ENCODE measurements around the gene PNRC1.
"Not testable (repeated sequence)": the region's sequence is repeated elsewhere in the genome, so short reads cannot be mapped to it uniquely, and the experiment has no call there.

The PNRC1 gene

DNA sequence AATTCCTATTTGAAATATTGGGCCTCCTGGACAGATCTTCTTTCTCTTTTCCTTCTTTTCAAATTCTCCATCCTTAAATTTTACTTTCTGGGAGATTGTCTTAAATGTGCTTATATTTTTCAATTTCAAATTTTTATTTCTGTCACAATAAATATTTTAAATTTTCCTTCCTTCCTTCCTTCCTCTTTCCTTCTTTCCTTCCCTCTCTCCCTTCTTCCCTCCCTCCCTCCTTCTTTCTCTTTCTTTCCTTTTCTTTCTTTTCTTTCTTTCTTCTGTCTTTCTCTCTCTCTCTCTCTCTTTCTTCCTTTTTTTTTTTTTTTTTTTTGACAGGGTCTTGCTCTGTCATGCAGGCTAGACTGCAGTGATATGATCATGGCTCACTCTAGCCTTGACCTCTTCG, 16.7 kb upstream of the PNRC1 start:
- no peak for DNase-seq

DNA sequence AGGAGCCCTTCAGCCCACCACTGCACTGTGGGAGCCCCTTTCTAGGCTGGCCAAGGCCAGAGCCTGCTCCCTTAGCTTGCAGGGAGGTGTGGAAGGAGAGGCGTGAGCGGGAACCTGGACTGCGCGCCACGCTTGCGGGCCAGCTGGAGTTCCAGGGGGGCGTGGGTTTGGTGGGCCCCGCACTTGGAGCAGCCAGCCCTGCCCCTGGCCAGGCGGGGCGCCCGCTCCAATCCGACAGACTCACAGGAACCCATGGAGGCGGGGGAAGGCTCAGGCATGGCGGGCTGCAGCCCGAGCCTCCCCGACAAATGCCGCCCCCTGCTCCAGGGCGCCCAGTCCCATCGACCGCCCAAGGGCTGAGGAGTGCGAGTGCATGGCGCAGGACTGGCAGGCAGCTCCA, 15.6 kb upstream of the PNRC1 start:
- not testable (repeated sequence) for DNase-seq

DNA sequence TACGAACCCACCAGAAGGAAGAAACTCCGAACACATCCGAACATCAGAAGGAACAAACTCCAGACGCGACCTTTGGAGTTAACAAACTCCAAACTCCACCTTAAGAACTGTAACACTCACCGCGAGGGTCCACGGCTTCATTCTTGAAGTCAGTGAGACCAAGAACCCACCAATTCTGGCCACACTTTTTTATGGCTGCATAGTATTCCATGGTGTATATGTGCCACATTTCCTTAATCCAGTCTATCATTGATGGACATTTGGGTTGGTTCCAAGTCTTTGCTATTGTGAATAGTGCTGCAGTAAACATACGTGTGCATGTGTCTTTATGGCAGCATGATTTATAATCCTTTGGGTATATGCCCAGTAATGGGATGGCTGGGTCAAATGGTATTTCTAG, 14.4 kb upstream of the PNRC1 start:
- DNase-seq = not testable (repeated sequence)

DNA sequence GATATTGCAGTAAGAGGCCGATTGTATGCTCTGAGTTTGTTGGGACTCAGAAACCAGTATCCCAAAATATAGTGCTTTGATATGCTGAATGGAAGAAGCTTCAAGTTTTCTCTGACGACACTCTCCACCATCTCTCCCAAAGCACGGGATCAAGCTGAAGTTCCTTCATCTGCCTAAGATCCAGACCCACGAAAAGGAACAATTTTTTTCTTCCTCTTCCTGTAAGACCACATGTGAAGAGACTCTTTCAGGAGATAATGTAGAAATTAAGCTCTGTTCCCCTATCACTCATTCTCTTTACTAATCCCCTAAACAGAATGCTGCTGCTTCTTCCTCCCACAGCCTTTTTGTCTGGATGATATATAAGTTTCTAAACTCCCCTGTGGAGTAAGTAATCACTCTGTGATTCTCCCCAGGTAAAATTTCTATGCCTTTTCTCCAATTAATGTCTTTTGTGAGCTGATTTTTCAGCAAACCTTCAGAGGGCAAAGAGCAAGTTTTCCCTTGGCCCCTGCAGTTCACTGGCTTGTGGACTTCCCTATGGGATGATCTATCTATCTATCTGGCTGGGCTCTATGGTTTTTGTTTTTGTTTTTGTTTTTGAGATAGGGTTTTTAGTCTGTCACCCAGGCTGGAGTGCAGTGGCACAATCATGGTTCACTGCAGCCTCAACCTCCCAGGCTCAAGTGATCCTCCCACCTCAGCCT, 13.5 kb upstream of the PNRC1 start:
- no peak for DNase-seq

DNA sequence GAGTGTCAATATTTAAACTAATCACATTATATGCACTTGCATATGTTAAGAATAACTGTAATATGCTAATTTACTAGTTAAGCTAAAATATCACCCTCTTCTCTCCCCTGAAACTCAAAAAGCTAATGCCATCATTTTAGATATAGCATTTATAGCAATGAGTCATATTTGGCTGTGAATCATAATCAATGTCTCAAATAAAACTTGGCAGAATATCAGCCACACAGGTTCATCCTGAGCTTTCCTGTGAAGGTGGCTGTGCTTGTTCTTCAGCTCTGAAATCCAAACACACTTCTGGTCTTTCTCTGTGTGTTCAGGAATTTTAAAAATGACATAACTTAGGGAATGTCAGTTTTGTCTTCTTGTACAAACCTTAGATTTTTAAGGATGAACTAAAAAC, 12.8 kb upstream of the PNRC1 start:
- DNase-seq = no peak

DNA sequence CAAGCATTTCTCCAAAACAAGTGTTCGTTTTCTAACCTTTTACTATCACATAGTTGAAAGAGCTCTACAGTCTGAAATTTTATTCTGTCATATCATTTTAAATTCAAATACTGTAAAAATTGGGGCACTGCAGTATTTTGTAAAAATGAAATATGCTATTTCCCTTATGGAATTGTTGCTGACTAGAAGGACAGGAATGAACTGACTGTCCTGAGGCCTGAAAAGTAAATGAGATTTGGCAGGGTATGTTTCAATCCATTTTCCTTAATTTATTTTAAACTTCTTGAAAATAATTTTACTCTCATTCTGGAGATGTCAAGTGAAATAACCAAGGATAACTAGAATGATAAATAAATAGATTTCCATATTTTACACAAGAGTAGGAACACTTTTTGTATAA, 11.9 kb upstream of the PNRC1 start:
- no peak for DNase-seq

DNA sequence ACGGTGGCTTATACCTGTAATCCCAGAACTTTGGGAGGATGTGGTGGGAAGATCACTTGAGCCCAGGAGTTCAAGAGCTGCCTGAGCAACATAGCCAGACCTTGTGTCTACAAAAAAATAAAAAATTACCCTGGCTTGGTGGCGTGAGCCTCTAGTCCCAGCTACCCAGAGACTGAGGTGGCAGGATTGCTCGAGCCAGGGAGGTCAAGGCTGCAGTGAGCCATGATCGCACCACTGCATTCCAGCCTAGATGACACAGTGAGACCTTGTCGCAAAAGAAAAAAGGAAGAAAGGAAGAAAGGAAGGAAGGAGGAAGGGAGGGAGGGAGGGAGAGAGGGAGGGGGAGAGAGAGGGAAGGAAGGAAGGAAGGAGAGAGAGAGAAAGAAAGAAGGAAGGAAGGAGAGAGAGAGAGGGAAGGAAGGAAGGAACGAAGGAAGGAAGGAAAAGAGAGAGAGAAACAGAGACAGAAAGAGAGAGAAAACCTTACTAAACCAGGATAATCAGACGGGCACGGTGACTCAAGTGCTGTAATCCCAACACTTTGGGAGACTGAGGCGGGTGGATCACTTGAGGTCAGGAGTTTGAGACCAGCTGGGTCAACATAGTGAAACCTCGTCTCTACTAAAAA, 10.9 kb upstream of the PNRC1 start:
- DNase-seq = no peak

DNA sequence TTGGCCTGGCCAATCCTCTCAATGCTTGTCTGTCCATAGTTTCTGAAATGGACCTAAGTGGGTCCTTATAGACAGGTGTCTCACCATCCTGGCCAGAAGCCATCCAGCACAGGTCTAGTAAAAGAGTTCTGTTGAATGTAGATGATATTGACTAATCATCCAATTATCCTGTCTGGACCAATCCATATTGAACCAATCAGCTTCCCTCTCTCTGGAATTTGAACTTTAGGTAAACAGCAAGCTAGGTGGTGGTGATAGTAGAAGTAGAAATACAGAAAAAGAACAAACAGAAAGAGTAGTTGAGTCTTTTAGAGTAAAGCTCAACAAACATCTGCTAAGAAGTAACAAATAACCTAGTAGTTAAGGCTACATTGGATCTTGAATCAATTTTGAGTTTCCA, 9.5 kb upstream of the PNRC1 start:
- DNase-seq = peak; percentile 19

DNA sequence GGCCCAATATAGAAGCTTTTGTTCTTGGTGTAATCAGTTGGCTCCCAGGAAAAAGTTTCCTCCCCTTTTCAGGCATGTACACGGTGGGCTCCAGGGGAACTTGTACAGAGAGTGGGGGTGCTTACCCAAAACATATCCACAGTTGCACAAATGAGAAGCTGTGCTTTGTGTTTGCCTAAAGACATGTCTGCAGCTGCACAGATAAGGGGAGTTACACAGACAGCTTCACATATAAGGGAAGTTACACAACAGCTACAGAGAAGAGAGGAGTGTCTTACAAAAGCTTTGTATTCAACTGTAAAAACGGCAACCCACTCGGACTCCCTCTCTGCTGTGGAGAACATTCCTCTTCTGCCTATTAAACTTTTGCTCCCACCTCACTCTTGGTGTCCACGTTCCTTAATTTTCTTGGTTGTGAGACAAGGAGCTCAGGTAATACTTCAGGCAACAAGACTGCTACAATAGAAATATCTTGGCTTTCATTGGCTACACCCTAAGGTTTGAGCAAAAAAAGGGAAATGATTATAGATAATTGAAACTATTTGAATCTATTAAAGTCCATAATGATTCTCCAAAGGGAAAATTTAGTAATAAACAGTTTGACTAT, 7.4 kb upstream of the PNRC1 start:
- DNase-seq = no peak

DNA sequence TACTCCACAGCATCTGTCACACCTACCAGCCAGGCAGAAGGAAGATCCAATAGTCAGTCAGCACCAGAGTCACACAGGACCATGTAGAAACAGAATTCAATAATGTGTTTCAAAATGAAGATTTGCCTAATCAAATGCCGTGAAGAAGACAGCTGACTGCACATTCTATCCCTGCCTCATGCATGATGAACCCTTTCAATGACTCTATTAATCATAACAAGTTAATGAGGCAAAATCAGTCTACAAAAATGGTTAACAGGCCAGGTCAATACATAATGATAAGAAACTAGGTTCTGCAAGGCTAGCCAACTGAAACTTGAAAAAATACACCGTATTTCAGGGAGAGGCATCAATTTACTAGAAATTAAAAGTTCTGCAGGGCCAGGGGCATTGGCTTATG, 6.7 kb upstream of the PNRC1 start:
- no peak for DNase-seq

DNA sequence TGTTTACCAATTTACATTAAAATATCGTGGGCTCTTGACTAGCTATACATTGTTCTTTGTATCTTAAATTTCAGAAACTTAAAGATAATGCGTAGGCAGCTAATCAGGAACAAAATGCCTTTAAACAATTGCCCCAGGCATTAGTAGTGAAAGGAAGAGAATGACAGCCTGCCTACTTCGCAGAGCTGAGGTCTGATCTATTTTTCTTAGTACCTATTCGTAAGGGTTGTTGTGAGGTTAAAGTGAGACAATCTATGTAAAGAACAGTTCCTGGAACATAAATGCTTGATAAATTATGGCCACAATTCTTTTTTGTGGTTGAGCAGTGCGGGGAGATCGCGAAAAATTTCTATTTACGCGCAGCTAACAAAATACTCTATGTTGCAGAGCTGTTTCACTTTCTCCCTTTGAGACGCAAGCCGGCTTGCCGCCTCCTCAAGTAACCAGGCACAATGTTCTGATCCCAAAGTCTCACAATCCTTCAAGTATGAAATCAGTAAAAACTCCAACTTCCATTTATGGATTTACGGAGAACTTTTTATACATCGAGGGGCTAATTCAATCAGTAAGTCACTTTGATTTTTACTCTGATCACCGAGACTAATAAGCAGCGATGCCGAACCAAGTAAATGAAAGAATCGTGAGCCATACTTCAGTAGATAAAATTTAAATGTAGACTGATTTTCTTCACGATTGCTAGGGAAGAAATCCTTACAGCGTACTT, 878 bp upstream of the PNRC1 start:
- no peak for DNase-seq

DNA sequence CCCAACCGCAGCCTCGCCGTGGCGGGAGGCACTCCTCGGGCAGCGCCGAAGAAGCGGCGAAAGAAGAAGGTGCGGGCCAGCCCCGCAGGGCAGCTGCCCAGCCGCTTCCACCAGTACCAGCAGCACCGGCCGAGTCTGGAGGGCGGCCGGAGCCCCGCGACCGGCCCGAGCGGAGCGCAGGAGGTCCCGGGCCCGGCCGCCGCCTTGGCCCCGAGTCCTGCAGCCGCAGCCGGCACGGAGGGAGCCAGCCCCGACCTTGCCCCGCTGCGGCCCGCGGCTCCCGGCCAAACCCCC, 525 bp downstream of the PNRC1 start:
- DNase-seq = no peak

DNA sequence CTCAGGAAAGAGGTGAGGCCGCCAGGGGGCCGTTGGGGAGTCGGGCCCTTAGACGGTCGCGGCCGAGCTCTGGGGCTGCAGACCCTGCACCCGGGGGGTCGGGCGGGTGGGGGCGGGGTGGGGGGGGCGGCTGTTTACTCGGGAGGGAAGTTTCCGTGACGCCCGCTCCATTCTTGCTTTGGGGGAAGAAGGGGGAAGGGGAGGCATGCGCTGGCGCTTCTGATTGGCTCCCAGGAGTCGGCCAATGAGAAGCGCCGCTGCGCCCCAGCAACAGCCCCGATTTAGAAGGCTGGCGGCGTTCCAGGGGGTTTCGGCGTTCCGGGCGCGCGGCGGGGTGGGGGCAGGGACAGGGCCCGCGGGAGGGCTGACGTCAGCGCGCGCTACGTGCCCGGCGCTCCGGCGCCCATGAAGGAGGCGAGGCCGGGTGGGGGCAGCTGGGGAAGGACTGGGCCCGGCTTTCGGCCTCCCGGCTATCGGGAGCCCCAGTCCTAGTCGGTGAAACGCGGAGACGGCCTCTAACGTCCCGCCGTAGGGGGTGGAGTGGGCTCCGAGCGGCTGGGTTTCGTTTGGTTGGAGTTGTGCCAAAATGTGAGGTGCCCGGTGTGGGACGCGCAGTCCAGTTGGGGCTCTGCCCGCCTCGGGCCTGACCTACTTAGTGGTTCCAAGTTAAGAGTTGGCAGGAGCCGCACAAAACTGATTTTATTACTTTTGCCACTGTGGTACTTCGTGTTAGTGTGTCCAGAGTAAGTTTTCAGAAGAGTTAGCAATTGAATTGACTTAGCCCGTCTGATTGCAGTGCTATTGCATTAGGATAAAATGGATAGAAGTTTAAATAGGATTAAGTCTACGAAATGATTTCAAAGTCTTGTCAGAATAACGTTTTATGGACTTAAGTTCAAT, 1.1 kb downstream of the PNRC1 start:
- DNase-seq = peak; percentile 95

DNA sequence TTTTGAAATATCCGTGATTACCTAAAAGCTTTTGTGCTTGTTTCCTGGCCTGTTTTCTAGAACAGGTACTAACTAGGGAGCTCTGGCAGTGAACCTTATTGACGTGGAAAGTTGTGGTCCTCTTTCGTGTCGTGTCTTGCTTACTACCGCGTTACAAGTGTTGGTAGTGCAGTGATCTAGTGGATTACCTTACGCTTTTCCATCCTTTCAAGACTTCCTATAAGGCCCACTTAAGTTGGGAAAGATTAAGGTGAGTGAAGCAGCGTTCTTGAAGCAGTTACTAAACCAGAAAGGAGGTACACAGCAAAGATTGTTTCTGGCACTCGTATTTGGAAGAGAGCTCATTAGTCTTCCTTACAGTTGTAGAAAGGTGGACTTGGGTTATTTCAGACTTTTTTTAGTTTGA, 1.9 kb downstream of the PNRC1 start:
- no peak for DNase-seq

DNA sequence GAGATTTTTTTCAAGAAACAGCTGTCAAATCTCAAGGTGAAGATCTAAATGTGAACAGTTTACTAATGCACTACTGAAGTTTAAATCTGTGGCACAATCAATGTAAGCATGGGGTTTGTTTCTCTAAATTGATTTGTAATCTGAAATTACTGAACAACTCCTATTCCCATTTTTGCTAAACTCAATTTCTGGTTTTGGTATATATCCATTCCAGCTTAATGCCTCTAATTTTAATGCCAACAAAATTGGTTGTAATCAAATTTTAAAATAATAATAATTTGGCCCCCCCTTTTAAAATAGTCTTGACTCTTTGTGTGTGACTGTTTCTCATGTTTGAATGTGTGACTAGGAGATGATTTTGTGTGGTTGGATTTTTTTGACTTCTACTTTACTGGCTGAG, 4.0 kb downstream of the PNRC1 start:
- no peak for DNase-seq

DNA sequence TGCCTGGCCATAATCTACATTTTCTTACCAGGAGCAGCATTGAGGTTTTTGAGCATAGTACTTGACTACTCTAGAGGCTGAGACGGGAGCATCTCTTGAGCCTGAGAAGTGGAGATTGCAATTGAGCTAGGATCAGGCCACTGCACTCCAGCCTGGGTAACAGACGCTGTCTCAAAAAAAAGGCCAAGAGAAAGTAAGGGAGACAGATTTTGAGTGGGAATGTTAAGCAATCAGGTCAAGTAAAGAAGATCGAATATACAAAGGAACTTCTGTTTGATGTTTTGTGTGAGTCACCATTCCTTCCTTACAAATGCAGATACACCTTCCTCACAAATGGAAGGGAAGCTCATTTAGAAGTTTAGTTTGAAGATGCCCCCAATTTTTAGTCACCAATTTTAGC, 4.4 kb downstream of the PNRC1 start:
- DNase-seq = no peak

DNA sequence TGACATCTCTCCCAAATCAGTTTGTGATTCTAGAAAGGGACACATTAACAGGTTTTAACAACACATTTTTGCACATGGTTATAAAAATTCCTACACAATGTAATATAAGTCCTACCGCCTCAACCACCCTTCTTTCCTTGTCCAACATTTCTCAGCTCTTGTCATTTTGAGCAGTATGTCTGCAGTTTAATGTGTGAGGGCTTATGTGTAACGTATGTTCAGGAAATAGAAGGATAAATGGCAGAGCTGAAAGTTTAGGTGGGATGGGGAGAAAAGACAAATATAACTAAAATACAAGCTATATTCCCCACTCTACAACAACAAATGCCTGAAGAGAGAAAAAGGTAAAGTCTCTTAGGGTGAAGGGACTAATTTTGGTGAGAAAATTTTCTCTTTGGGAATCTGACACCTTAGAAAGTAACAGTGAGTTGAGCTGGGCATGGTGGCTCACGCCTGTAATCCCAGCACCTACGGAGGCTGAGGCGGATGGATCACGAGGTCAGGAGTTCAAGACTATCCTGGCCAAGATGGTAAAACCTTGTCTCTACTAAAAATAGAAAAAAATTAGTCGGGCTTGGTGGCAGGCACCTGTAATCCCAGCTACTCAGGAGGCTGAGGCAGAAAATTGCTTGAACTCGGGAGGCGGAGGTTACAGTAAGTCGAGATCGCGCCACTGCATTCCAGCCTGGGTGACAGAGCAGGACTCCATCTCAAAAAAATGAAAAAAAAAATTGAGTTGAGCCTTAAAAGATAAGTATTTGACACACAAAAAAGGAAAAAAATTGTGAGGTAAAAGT, 5.1 kb downstream of the PNRC1 start:
- no peak for DNase-seq

DNA sequence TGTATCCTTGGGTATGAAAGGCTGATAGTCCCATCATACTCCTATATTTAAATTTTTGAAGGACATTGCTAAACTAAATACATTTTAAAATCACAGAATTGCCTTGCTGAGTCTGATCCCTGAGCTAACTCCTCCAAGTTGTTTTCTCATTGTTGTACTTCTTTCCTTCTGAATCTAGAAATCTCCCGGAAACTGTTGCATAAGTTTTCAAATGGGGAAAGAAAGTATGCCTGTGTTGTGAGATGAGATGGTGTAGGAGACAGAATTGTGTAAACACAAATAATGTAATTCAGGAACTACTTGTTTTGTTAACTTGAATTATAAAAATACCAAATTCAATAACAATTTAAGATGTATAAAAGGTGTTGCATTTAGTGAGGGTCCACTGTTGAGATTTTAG, 7.3 kb downstream of the PNRC1 start:
- no peak for DNase-seq

DNA sequence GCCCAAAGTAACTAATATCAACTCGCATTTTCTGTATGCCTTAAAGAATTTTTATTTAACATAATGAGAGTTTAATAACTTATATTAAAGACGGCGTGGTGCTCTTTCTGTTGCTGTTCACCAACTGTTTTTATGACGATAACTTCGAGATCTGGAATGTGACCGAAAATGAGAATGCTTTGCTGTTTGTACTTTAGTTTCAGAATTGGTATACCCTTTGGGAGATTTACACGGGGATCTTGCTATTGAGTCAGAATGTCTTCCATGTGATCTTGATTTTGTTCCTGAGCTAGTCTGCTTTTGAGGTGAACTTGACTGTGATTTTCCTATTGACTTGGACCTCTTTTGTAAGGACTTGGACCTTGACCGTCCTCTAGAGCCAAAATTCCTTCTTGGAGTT, 17.9 kb downstream of the PNRC1 start:
- no peak for DNase-seq

DNA sequence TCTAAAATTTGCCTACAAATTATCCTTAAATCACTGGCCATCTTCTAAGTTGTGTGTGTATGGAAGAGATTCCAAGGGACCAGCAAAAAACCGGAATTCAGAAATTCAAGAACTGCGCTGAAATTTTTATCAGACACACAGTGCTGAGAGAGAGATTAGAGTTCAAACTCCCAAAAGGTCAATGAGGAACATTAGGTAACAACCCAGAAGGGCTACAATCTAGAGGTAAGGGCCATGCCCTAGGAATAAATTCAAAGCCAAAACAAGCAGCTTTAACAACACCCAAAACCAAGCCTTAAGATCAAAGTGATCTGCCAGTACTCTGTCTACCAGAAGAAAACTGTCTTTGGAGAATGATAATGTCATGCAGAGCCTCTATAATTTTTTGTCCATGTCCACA, 19.6 kb downstream of the PNRC1 start:
- no peak for DNase-seq

DNA sequence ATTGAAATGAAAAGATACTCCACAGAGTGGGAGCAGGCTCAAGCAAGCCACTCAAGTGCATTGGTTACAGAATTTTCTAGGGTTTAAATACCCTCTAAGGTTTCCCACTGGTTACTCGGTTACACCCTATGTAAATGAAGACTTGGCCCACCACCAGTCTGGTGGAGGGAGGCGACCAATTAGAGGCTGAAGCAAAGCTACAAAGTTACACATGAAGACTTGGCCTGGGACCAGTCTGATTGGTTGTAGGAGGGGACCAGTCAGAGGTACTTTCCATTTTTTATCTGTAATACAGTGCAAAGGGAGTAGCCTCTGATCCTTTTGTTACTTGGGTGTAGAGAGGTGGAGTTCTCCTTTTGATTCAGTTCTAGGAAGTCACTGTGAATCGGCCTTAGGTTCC, 29.7 kb downstream of the PNRC1 start:
- DNase-seq = no peak

DNA sequence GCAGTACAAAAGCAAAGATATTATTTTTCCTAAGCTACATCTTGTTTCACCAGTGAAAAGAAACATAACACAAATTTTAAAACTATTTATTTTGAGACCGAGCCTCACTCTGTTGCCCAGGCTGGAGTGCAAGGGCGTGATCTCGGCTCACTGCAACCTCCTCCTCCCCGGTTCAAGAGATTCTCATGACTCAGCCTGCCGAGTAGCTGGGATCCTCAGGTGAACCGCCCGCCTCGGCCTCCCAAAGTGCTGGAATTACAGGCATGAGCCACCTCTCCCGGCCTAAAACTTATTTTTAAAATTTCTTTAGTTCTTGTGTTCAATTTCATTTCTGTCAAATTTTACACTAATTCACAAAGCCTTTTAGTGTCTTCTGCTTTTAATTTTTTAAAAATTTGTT, 31.4 kb downstream of the PNRC1 start:
- DNase-seq = no peak

Data from NCI-H2029 (cell line).